Activated CD4-positive, CD25-positive, alpha-beta regulatory T cell treated with anti-CD3 and anti-CD28 coated beads, Interleukin-2, amount 50 U/mL, for 72 hours (primary cell): ENCODE data around the gene OSTF1.

Experiments used
- DNase-seq: peaks from one replicate; pipeline ENCODE4 v3.0.0; 2021

Gene OSTF1

DNA sequence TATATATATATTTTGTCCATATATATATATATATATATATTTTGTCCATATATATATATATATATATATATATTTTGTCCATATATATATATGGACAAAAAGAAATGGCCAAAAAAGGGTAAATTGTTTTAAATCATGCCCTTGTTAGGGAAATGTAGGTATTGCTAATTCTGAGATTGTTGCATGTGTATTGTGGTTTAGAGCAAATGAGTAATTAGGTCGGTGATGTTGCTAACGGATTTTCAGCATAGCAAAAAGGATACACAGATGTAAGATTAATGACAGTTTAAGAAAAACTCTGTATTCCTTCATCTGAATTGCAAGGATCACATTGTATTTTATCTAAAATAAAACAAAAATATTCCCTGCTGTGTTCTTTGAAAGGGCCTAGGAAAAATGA, 40.2 kb downstream of the OSTF1 start:
- no peak for DNase-seq

DNA sequence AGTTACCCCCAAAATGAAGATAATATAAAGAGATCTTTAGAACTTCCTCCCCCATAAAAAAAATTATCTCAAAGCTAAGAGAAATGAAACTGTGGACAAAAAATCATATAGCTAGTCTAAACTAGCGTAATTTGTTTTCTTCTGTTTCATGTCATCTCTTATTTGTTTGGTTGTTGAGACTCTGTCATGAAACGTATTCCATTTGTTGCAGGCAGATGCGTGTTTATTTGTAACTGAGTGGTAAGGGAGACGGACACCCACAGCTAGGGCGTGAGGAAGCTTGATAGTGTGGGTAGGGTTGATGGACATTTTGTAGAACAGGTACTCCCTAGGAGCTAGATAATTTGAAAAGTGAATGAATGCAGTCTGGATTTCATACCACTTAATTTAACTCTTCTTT, 41.9 kb downstream of the OSTF1 start:
- no peak for DNase-seq

DNA sequence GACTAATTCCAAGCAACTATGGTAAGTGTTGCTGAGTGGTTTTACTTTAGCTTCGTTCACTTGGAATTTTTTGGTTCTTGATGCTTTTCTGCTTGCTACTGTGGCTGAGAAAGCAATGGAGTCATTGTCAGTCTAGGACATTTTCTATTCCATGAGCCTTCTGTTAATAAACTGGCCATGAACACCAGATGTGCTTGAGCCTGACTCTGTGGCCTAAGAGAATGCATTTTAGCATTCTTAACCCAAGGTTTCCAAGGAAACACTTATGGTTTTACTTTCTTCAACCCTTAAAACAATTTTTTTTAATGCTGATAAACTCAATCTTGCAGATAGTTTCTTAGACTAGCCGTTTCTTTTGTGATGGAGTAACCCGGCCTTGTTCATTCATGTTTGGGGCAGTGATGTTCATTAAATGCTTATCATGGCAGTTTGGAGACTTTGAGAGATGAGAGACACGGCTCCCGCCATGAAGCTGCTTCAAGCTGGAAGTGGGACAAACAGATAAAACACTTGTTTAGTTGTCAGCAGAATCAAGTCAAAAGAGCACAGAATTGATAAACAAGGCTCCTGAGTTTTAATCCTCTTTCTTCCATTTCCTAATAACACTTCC, 42.4 kb downstream of the OSTF1 start:
- DNase-seq, result no peak

DNA sequence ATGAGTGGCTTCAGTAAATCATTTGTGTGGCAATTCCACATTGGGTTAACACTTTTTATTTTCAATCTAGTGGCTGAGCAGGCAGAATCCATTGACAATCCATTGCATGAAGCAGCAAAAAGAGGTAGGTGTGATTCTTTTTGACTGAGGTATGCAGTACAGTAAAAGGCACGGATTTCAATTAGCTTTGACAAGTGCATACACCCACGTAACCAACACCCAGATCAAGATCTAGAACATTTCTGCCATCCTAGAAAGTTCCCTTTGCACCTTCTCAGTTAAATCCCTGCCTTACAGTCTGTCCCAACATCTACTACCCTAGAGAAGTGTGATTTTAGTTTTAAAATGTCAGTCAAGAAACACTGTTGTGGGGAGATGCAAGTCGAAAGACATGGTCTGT, 43.4 kb downstream of the OSTF1 start:
- no peak for DNase-seq

DNA sequence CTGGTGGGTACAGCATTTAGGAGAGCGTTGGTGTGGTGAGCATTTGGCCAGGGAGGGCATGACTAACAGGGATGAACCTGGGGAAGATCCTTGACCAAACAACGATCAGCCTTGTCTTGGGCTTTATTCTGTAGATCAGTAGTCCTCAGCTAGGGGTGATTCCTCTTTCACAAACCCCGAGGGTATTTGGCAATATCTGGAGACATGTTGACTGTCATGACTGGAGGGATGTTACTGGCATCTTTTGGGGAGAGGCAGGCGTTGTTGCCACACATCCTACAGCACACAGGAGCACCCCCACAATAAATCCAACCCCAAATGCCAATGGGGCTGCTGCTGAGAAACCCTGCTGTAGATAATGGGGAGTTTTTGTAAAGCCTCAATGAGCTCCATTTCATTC, 43.9 kb downstream of the OSTF1 start:
- no peak for DNase-seq

DNA sequence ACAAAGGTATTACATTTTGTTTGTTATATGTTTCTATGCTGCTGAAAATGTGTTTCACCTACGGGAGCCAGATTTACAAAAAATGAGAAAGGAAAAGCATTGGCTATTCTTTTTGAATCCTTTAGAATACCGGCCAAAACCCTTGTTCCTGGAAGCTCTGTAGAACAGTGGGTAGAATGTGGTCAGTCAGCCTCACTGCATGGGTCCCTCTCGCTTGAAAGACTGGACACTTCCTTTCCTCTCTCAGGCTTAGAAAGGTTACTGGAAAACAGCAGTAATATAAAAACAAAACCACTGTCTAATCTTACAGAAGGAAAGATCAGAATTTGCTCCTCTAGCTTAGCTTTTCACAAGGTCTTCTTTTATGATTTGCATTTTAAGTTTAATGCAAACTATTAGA, 45.1 kb downstream of the OSTF1 start:
- no peak for DNase-seq

DNA sequence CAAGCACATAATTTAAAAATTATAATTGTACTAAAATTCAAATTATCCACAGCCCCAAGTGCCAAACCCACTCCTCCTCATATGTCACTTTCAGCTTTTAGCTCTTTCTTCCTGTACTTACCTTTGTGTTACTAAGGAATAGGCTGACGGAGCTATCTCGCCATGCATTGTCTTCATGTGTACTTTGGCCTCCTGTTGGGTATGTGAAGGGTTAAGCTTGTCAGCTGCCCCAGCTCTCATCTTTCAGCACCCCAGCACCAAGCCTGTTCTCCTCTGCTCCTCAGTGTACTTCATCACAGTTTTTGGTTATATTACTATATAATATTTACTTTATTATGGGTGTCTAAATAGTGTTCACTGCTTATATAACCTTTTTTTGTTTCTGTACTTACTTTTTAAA, 46.2 kb downstream of the OSTF1 start:
- DNase-seq, result no peak

DNA sequence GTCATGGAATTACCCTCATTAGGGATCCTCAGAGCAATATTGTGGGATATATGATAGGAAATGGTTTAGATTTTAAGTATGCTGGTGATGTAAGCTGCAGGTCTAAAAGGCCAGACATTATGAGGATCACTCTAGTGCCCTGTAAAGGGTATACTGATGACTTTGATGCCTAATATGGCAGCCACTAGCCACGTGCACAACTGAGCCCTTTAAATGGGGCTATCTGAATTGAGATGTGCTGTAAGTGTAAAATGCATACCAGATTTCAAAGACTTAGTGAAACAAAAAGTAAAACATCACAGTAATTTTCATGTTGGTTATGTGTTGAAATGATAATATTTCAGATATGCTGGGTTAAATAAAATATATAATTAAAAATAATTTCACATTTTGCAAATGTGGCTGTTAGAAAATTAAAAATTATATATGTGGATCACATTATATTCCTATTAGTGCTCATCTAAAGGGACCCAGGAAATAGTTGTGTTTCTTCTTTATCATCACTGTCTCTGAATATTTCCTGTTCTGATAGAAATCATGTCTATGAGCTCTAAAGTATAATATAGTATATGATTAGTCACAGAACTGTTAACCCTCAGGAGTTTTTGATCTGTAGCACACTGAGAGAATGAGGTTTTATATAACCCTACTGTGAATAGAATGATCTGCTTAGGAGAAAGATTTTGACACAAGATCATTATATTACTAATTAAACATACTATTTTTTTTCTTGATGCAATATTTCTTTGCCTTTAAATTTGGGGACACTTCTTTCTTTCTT, 50.1 kb downstream of the OSTF1 start:
- no peak for DNase-seq

DNA sequence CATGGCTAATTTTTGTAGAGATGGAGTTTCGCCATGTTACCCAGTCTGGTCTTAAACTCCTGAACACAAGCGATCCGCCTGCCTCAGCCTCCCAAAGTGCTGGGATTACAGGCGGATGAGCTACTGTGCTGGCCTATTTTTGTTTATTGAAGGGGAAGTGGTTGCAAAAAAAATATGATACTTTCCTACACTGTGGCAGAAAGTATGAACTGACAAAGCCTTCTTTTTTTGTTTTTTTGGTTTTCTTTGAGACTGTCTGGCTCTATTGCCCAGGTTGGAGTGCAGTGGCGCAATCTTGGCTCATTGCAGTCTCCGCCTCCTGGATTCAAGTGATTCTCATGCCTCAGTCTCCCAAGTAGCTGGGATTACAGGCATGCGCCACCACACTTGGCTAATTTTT, 50.9 kb downstream of the OSTF1 start:
- DNase-seq, result no peak

DNA sequence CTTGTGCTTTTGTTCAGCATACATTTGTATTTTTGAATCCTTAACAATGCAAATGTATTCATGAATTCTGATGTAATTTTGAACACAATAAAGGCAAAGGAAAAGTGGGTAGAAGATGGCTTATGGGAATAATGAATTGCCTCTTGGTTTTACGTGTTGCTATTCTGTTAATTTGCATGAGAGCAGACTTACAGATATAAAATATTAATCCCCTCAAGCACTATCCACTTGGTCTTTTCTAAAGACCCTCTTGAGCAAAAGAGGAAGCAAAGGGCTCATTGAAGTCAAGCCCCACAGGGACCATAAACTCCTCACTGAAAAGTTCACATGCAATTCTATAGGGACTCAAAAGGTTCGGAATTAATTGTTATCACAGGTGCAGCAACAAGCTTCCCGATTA, 51.9 kb downstream of the OSTF1 start:
- no peak for DNase-seq

DNA sequence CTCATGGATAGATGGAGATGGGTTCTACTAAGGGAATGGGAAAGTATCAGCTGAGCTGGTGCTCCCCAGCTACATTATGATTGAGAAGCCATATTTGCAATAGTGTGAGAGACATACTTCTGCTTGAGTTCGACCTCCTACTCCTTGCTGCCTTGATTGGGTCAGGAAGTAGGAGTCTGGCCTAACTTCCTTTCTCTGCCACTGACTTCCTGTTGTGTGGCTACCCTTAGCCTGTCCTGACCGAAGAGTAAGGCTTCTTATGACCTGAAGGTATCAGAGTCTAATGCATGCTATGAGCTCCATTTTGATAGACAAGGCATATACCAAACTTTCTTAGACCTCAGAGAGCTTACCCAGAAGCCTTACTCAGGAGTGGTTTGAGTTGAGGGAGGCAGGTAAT, 53.9 kb downstream of the OSTF1 start:
- DNase-seq, result no peak

DNA sequence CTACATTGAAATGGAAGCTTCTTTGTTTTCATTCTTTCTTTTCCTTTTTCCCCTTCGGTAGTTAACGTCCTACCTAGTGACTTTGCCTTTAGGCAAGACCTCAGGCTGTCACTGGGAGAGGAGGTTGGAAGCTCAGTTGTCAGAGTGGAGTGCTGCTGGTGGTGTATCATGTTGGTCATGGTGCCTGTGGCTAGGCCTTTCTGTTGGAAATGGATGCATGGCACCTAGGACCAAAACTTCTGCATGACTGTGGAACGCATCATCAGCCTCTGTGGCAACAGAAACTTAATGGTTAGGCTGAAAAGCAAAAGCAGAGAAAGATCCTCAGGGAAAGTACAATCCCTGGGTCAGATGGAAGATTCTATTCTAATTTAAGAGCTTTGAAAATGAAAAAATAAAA, 57.9 kb downstream of the OSTF1 start:
- no peak for DNase-seq

DNA sequence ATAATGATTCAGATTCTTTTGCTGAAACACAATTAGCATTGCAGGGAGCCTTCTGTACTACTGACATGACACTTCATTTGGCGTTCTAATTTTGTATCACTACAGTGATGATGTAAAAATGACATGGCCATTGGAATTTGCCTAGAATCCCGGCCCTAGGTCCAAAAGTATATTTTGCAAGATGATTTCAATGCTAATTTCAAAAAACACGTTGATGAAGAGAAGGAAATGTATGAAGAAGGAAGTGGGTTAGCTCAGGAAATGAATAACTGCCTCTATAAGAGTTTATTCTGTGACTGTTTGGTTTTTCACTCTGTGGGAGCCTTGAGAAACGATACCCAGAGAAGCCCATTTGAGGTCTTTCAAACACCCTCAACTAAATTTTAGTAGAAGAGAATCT, 59.3 kb downstream of the OSTF1 start:
- DNase-seq, result no peak

DNA sequence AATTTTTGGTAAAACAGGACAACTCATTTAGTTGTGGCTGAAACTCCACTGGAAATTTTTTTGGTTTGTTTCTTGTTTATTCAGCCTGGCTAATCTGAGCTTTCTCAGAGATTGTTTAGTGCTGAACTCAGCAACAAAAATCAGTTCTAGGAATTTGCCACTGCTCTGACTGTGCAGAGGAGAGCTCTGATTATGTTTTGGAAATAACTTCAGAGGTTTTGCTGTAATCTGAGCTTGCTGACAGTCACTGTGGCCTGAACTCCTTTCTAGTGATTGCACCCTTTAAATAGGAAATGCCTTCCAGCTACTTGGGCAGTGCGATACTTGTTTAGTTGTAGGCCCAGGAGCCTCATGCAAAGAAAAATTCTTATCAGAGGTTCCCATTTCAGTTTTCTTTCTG, 60.2 kb downstream of the OSTF1 start:
- DNase-seq, result no peak

DNA sequence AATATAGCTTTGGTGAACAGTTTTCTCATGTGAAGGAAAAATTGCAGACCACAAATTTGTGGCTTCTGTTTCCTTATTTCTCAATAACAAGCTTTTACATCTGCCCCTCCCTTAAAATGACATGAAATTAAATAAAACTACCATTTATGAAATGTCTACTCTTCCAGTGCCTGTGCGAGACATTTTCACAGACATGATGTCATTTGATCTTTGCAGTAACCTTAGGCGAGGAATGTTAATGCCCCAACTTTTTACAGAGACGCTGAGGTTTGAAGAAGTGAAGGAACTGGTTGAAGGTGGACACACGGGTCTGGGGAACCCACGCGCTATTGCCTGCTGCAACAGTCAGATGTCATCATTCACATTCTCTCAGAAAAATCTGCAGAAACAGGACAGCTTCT, 61.5 kb downstream of the OSTF1 start:
- DNase-seq, result no peak

DNA sequence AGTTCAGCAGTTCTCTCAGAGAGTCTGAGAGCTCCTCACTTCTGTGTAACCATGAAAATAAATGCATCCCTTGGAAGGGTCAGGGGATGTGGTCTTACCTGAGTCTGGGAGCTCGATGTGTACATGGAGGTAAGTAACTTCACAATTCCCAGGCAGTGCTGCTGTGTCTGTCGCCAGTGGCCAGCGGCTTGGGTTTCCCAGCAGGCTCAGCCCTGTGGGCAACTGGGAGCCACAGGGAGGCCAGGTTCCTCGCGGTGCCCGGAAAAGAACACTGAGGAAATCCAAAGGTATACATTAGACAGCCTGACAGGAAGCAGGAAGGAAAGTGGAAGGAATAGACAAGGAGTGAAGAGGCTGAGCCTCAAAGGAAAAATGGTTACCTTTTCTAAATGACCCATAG, 62.2 kb downstream of the OSTF1 start:
- DNase-seq, result no peak

DNA sequence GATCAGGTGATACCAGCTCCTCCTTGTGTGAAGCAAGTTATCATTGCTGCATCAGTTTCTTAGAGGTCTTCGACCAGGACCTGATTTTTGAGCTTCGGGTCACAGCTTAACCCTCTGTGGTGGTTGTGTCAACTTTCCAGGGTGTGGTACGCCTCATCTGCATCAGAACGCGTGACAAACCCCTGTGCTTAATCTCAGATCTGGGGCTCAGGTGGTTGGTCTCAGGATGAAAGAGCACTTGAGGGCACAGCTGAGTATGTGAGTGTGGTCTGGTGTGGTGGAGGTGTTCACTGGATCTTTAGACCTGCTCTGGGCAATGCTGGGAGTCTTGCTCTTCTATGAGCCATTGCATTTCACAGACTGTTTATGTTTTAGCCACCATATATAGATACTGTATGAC, 64.1 kb downstream of the OSTF1 start:
- peak; percentile 34 for DNase-seq

DNA sequence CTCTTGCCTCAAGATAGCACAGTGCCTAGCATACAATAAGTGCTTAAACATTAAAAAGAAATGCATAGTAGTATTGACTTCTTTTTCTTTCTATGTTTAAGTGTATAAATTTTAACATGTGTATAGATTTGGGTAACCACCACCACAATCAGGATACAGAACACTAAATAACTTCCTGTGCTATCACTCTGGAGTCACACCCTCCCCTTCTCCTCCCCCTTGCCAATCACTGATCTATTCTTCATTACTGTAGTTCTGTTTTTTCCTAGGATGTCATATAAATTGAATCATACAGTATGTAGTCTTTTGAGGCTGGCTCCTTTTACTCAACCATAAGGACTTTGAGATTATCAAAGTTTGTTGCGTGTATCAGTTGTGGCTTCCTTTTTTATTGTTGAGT, 68.5 kb downstream of the OSTF1 start:
- no peak for DNase-seq

DNA sequence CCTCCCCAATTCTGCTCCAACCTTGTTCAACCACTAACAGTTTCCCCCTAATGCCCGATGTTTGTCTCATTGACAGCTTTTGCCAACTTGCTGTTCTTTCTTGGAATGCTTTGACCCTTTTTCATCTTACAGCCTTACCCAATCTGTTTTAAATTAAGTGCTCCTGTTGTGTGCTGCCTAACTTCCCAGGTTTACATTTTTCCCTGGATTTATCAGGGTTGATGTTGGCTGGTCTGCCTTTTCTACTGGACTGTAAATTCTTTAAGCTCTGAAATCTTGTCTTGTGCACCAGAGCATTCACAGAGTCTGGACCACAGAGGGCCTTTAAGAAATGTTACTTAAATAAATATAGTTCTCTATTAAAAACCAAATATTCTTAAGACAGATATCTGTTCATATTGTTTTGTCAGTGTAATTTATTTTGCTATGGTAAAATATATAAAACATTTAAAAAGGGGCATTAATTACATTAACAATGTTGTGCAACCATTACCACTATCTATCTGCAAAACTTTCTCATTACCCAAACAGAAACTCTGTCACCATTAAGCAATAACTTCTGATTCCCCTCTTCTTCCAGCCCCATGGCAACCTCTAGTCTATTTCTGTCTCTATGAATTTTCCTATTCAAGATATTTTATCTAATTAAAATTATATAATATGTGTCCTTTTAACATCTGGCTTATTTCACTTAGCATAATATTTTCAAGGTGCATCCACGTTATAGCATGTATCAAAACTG, 73.0 kb downstream of the OSTF1 start:
- no peak for DNase-seq

DNA sequence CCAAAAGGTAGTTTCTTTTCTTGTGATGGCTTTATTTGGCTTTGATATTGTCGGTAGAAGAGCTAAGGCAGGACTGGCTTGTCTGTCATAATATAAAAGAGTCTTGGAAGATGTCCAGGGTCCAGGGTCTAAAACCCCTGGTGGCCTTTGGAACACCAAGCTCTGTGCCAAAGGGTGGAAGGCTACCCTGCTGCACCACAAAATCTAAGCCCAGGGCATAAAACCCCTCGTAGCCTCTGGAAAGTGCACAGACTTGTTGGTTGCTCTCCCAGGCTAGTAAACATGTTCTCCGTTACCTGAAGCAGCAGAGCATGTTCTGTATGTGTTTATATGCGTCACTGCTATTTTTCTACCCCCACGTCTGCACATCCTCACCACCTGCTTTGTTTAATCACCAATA, 75.5 kb downstream of the OSTF1 start:
- no peak for DNase-seq

DNA sequence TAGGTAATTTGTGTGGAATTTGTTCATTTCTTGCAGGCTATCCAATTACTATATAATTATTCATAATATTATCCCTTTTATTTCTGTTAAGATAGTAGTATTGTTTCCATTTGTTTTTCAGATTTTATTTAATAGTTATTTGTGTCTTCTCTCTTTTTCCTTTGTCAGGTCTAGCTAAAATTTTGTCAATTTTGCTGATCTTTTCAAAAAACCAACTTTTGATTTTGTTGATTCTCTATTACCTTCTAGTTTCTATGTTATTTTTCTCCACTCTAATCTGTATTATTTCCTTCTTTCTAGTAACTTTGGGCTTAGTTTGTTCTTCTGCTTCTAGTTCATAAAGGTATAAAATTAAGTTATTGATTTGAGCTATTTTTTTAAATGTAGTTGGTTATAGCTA, 76.3 kb downstream of the OSTF1 start:
- no peak for DNase-seq

DNA sequence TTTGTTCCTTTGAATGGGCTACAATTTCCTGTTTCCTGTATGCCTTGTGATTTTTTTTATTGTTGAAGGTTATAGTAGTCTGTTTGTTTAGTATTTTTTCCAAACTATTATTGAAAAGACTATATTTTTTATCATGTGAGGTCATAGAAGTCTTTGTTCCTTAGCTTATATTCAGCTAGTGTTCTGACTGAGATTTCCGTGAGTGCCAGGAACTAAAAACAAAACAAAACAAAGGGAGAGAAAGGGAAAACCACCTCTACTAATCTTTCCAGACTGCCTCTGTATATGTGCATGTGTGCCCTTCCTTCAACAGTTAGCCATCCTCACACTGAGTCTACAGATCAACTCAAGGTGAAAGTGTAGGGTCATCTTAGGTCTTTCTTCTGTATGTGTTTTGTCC, 79.0 kb downstream of the OSTF1 start:
- DNase-seq, result no peak

DNA sequence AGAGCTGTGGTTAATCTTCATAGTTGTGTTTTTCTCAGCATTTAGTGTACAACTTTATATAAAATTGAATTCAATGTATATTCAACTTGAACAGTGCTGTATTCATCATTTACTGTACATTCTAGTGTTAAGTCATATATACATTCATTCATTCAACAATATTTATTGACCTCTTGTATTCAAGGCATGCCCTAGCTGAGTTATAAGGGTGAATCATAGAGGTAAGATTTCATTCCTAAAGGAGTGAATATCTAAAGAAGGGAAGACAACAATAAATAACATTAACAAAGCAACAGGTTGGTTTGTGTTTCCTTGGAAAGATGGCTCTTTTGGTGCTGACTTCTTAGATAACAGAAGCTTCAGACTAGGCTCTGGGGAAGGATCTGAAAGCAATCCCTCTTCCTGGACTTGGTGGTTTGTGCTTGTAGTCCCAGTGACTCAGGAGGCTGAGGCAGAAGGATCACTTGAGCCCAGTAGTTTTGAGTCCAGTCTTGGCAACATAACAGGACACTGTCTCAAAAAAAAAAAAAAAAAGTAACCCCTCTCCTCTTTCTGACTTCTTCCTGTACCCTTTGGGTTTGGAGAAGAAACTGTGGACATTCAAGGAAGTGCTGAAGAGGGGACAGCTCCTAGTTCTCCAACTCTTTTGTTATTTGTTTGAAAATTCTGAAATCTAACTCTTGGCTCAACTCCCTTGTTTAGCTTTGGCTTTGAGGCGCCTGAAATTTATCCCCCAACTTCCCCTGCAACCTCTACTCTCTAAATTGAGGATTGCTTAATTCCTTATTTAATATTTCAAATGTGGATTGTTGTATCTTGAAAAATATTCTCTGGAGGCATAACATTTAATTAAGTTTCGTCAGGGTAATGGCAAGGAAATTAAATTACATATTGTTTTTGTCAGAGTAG, 80.2 kb downstream of the OSTF1 start:
- no peak for DNase-seq
